OCI-LY7 (cell line): ENCODE data around the gene RPS15.

Experiments
- EZH2phosphoT487 ChIP-seq: fragments of 200-600 bp; sonication (generic); IDR thresholded peaks from 2 replicates; pipeline ENCODE4 v1.6.1; 2018; ENCODE audit warnings: low read depth, borderline replicate concordance, mild to moderate bottlenecking, mixed run types, antibody characterized with exemption, low read length, moderate library complexity, mixed read lengths
- TF ChIP-seq, protein P1 (sequence below): fragments of 200-600 bp; sonication (generic); conservative IDR thresholded peaks from 2 replicates; pipeline ENCODE4 v1.5.1; 2014; ENCODE audit warnings: mild to moderate bottlenecking, antibody characterized with exemption, low read length, moderate library complexity, mixed read lengths

DNA sequence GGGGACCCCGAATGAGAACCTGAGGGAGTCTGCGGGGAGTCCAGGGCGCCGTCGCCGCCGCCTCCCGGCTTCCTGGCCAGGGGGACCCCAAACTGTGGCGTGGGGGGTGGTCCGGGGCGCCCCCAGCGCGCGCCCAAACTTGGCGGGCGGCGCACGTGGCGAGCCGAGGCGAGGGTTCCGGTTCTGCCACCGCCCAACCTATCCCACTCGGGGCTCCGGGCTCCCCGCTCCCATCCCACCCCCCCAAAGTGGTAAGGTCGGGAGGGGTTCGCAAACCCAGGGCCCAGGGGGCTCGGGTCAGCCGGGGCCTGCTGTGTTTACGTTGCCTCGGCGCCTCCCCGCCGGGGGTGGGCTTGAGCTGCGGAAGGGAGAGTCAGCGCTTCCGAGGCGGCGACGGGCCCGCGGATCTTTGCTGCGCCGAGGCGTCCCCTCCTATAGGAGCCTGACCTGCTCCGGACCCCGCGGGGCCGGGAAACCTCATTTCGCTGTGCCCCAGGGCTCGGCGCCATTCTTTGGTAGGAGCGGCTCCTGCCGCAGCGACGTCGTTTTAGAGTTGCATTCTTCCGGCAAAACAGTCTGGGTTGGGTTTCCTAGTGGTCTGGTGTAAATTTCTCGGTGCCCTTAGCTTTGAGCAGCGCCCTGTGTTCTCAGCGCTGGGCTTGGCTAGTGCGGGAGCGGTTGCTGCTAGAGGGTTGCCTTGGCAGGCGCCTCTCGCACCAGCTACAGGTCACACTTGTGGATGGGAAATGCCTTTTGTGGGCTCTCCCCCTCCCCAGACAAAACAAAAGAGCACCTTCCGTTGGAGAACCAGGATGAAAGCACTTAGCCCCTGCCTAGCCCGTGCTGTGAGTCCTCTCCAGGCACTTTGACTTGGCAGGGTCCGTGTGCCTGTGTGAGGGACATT lies 29.6 kb upstream of the RPS15 start:
- TF ChIP-seq, protein P1, sequence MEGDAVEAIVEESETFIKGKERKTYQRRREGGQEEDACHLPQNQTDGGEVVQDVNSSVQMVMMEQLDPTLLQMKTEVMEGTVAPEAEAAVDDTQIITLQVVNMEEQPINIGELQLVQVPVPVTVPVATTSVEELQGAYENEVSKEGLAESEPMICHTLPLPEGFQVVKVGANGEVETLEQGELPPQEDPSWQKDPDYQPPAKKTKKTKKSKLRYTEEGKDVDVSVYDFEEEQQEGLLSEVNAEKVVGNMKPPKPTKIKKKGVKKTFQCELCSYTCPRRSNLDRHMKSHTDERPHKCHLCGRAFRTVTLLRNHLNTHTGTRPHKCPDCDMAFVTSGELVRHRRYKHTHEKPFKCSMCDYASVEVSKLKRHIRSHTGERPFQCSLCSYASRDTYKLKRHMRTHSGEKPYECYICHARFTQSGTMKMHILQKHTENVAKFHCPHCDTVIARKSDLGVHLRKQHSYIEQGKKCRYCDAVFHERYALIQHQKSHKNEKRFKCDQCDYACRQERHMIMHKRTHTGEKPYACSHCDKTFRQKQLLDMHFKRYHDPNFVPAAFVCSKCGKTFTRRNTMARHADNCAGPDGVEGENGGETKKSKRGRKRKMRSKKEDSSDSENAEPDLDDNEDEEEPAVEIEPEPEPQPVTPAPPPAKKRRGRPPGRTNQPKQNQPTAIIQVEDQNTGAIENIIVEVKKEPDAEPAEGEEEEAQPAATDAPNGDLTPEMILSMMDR: no peak
- no peak for TF ChIP-seq EZH2phosphoT487
